Esophagus (tissue), 2 donors: ENCODE data around the gene OSBPL10. TPM values are rescaled to one million over a fixed set of nuclear protein-coding genes. Genes with fewer than 3 reads are reported as not detected.

Experiments used
- H3K27ac ChIP-seq, 2 donors: one replicate each; pipeline ENCODE4 v1.5.1; 2013; ENCODE audit warnings: low read depth in 2 of 2, mild to moderate bottlenecking in 2 of 2, inconsistent platforms in 1 of 2, low read length in 1 of 2, moderate library complexity in 1 of 2
- H3K27me3 ChIP-seq, 2 donors: one replicate each; pipeline ENCODE4 v1.6.1; 2013; ENCODE audit warnings: low read length in 2 of 2, control low read depth in 1 of 2, mild to moderate bottlenecking in 1 of 2; ENCODE audit not compliant: insufficient read depth in 2 of 2, control insufficient read depth in 1 of 2
- H3K36me3 ChIP-seq, 2 donors: one replicate each; pipeline ENCODE4 v1.6.1; 2013; ENCODE audit warnings: low read length in 1 of 2; ENCODE audit not compliant: control insufficient read depth in 2 of 2, insufficient read depth in 2 of 2
- H3K4me1 ChIP-seq, 2 donors: one replicate each; pipeline ENCODE4 v1.6.1; 2013; ENCODE audit warnings: low read length in 1 of 2; ENCODE audit not compliant: control insufficient read depth in 2 of 2, insufficient read depth in 2 of 2
- H3K4me3 ChIP-seq, 2 donors: one replicate each; pipeline ENCODE4 v1.5.1; 2013; ENCODE audit warnings: low read length in 2 of 2, mild to moderate bottlenecking in 2 of 2, low read depth in 1 of 2, moderate library complexity in 1 of 2
- H3K9me3 ChIP-seq, 2 donors: one replicate each; pipeline ENCODE4 v1.6.1; 2013; ENCODE audit warnings: mild to moderate bottlenecking in 2 of 2, low read depth in 1 of 2, low read length in 1 of 2, moderate library complexity in 1 of 2; ENCODE audit not compliant: control insufficient read depth in 2 of 2, insufficient read depth in 1 of 2
- WGBS, 2 donors: extraction: QIAGEN DNeasy Blood & Tissue Kit; methylation state at CpG; one replicate each; pipeline ENCODE4 v1.1.7; 2013; 5-methylcytosine and 5-hydroxymethylcytosine counted together
- polyA plus RNA-seq, 2 donors: library from polyadenylated mRNA; stranded (reverse); fragments of 200-250 nt; gene quantifications; one replicate each; pipeline ENCODE4 v1.2.3, GENCODE V29; 2013
- donor health status: healthy with polysubstance abuse.
- donor health status: Bipolar disorder and iron deficiency.

OSBPL10 gene
- polyA plus RNA-seq, 2 donors: 6.4 to 9.0 TPM

DNA sequence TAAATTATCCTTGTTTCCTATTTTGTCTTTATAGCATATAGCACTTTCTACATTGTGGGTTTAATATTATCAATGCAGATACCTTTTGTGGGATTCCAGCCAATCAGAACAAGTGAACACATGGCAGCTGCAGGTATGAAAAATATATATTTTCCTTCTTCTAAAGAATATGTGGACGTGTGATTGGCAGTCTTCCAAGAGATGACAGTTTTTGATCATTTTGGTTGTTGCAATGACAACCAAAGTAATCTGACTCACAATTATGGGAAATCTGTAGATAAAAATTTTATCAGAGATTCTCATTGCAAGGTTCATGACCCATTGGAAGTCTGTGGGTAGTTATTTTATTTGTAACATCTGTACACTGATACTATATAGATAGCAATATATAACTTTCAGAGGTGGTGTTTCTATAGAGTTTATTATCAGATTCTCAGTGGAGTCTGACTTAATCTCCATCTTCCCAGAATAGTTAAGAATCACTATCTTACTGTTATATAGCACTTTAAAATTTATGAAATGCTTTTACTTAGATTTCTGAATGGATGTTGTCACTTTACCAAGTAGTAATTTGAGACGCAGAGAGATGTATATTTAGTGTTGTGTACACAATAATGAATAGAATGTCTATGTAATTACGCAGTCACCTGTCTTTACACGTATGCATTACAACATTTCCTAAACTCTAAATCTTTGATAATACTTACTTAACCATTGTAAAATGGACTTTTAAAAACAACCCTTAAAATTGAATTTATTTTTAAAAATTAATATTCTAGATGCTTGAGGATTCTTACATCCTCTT, 365.8 kb downstream of the OSBPL10 start:
- 75 to 77% methylated on average over 4 of the region's 4 CpGs for WGBS, 2 donors

DNA sequence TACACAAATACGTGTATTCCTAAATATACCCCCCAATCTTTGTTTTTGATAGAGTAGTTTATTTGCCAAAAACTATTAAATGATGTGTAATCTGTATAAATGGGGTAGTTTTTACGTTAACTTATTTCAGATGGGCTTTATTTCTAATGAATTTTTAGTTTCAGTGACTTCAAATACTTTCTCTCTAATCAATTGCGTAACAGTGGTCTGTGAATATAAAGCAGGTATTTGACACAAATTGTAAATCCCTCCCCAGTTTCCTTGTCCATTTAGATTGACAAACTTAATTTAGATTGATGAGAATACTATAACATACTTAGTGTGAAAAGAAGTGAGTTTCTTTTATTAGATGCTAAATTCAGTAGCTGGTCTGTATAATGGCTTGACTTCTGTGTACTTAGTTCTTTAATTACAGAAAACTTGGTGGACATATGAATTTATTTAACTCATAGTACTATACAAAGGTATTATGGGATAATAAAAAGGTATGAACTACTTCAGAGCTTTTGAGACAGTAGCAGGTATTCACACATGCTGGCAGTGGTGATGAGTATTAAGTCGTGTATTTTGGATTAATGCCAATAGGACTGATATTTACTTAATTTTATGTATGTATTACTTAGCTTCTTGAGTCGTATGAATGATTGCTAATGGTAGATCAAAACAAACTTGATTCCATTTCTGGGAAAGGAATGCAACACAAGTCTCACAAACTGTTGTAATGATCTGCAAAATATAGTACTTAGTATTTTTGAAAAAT, 366.7 kb downstream of the OSBPL10 start:
- Histone ChIP-seq H3K36me3 (no peaks in the 10 kb centered on the region), H3K4me1 (no peaks in the 10 kb centered on the region), H3K27ac (no peak overlapping the region), H3K27me3 (no peaks in the 10 kb centered on the region), H3K9me3 (no peaks in the 10 kb centered on the region), H3K4me3 (no peak overlapping the region)
- WGBS, 2 donors: 72 to 75% methylated on average over 5 of the region's 5 CpGs

More for the DNA sequence above, 365.8 kb downstream of the OSBPL10 start:
- H3K4me3 ChIP-seq: no peak overlapping the region
- H3K9me3 ChIP-seq: no peaks in the 10 kb centered on the region
- no peaks in the 10 kb centered on the region for H3K27me3 ChIP-seq
- H3K27ac ChIP-seq: no peak overlapping the region
- H3K36me3 ChIP-seq: no peaks in the 10 kb centered on the region
- no peaks in the 10 kb centered on the region for H3K4me1 ChIP-seq

DNA sequence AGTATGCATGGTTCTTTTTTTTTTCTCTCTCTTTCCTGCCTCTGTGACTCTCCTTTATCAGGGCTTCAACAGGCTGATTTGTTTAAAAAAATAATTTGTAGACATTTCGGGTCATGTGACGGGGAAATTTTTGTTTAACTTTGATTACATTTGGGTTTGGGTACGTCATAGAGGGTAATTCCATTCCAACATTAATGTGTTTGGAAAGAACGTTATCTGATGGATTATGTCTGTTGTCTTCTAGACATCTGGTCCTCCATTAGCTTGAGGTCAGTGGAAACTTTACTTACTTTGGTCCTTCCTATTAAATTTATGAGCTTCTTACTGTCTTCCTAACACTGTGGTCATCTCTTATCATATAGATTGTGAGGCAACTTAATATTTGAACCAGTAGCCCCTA, 367.4 kb downstream of the OSBPL10 start:
- H3K4me3 ChIP-seq: no peak overlapping the region
- no peaks in the 10 kb centered on the region for H3K27me3 ChIP-seq
- 81 to 88% methylated on average over 4 of the region's 4 CpGs for WGBS, 2 donors
- no peaks in the 10 kb centered on the region for H3K4me1 ChIP-seq
- H3K27ac ChIP-seq: no peak overlapping the region
- H3K36me3 ChIP-seq: no peaks in the 10 kb centered on the region
- H3K9me3 ChIP-seq: no peaks in the 10 kb centered on the region

DNA sequence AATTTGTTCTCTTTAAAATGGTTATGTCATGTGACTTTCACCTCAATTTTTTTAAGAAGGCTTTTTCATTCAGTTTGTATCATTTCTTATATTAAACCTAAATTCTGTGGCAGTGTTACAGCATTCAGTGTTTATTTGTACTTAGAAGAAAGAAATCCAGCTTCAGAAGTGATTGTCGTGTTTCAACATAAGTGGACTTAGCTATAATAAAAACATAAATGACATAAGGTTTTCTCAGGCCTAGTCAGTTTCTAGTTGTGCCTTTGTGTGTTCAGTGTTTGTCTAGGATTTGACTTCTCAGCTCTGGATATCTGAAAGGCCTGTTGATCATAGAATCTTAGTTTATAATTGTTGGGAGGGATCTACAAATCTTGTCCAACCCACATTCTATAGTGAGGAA, 367.9 kb downstream of the OSBPL10 start:
- Histone ChIP-seq H3K9me3 (no peaks in the 10 kb centered on the region), H3K4me3 (no peak overlapping the region), H3K27me3 (no peaks in the 10 kb centered on the region), H3K27ac (no peak overlapping the region), H3K4me1 (no peaks in the 10 kb centered on the region), H3K36me3 (no peaks in the 10 kb centered on the region)
- WGBS, 2 donors: 61 to 79% methylated on average over 1 of the region's 1 CpG

Other genes starting within 250 kb of the OSBPL10 start
- 1 to 10 TPM in 1 of 2 donors, under 1 TPM in 1; 0.88 to 1.8 TPM for gene ZNF860, start 488 bp upstream of the OSBPL10 start, polyA plus RNA-seq
- 10 to 100 TPM; 21.5 to 22.4 TPM for gene GPD1L, start 125.4 kb upstream of the OSBPL10 start, polyA plus RNA-seq